Left renal cortex interstitium (tissue), 4 donors: ENCODE data around the gene ITGA7. TPM values are rescaled to one million over a fixed set of nuclear protein-coding genes. Genes with fewer than 3 reads are reported as not detected.
"Not testable (repeated sequence)": the region's sequence is repeated elsewhere in the genome, so short reads cannot be mapped to it uniquely, and the experiment has no call there.

ENCODE experiments used
- DNase-seq, 4 donors: peaks; one replicate each; pipeline ENCODE4 v3.0.0-alpha.2; 2013; ENCODE audit warnings: low read depth in 4 of 4, low spot score in 2 of 4, missing footprints in 1 of 4
- polyA plus RNA-seq, 4 donors: library from polyadenylated mRNA; unstranded; fragments of 120-200 nt; gene quantifications; one replicate each; pipeline ENCODE4 v1.2.1, GENCODE V29; 2013; ENCODE audit not compliant: insufficient read length in 4 of 4

ITGA7 gene
- polyA plus RNA-seq, 4 donors = 20.1 to 54.8 (median 33.9) TPM

DNA sequence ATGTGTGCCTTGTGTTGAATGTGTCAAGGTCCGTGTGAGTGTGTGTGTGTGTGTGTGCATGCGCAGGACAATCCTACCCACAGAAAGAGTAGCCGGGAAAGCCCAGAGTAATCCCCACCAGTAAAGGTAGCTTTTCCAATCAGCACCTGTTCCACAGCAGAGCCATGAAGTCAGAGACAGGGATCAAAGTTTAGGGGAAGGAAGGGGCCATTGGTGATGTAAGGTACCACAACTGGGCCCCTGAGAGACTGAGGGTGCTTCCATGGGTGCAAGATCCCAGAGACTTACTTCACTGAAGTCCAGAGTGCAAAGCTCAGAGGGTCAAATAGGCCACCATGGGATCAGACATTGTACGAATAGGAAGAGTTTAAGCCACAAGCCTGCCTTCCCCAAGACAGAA lies 50.5 kb downstream of the ITGA7 start:
- DNase-seq = no peak

DNA sequence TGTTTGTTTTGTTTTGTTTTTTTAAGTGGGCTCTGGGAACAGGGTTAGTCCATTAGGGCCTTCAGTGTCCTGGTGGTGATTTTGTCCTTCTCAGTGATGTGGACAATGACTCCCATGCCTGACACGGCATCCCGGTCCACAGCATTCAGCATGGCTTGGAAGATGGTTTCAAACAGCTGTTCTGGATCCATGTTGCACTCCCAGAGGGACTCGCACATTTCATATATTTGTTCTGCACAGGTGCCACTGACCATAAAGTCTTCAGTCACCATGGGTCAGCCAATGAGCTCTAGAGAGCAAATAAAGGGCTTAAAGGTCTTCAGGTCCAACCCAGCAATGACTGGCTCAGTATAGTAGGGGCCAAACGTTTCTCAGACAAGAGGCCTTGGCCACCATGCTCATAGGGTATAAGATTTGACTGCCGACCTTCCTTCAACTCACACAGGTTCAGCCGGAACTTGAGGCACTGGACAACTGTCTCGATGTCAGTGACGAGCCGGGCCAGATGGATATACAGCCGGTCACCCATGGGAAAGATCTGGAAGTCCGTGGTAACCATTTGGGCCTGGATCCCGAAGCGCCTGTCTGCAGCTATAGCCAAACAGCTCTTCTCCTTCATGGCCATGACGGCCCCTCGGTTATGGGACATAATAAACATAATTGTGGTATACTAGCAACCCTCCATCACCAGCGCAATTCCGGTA lies 53.0 kb downstream of the ITGA7 start:
- DNase-seq = no peak

DNA sequence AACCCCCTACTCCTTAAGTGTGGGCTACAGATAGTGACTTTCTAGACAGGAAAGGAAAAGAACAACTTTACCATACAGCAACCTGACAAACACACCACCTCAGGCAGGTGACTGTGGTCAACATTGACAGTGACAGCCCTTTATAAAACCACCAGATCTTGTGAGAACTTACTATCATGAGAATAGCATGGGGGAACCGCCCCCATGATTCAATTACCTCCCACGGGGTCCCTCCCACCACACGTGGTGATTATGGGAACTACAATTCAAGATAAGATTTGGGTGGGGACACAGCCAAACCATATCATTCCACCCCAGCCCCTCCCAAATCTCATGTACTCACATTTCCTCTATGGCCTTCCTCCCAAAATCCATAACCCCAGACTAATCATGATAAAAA lies 54.7 kb downstream of the ITGA7 start:
- no peak for DNase-seq

DNA sequence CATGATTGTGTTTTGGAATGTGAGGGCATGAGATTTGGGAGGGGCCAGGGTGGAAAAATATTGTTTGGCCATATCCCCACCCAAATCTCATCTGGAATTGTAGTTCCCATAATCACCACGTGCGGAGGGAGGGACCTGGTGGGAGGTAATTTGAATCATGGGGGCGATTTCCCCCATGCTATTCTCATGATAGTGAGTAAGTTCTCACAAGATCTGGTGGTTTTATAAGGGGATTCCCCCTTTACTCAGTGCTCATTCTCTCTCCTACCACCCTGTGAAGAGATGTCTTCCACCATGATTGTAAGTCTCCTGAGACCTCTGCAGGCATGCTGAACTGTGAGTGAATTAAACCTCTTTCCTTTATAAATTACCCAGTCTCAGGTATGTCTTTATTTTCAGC lies 55.4 kb downstream of the ITGA7 start:
- no peak for DNase-seq

DNA sequence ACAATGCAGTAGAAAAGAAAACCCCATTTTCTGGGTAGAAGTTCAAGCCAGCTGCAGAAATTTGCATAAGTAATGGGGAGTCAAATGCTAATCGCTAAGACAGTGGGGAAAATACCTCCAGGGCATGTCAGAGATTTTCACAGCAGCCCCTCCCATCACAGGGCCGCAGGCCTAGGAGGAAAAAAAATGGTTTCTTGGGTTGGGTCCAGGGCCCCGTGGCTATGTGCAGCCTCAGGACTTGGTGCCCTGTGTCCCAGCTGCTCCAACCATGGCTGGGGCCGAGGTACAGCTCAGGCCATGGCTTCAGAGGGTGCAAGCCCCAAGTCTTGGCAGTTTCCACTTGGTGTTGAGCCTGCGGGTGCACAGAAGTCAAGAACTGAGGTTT lies 56.4 kb downstream of the ITGA7 start:
- DNase-seq = no peak

DNA sequence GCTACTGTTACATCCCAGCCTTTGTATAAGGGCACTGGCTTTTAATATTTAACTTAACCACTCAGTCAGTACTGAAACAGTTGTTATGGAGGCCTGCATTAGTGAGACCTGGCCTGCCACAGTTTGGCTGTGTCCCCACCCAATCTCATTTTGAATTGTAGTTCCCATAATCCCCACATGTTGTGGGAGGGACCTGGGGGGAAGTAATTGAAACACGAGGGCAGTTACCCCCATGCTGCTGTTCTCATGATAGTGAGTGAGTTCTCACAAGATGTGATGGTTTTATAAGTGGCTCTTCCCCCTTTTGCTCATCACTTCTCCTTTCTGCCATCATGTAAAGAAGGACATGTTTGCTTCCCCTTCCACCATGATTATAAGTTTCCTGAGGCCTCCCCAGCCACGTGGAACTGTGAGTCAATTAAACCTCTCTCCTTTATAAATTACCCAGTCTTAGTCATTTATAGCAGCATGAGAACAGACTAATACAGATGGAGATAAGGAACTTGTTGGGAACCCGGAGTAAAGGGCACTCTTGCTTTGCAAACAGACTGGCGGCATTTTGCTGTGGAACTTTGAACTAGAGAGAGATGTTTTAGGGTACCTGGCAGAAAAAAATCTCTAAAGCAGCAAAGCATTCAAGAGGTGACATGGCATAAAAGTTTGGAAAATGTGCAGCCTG lies 56.9 kb downstream of the ITGA7 start:
- not testable (repeated sequence) for DNase-seq

DNA sequence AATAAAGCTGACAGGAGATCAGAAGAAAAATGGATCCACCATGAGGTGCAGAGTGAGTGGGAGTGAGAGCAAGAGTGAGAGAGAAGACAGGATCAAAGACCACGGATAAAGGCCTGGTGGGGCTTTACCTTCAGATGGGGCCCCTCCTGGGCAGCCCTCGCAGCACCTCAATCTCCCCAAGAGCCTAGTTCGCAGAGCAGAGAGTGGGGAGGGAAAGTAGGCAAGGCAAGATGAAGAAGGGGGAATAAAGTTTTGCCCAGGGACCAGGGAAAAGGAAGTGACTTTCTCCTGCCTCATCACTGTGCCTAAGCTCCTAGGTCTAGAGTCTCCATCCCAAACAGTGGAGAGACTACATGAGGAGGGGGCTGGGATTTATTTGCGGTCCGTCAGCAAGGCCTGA lies 60.7 kb downstream of the ITGA7 start:
- no peak for DNase-seq

DNA sequence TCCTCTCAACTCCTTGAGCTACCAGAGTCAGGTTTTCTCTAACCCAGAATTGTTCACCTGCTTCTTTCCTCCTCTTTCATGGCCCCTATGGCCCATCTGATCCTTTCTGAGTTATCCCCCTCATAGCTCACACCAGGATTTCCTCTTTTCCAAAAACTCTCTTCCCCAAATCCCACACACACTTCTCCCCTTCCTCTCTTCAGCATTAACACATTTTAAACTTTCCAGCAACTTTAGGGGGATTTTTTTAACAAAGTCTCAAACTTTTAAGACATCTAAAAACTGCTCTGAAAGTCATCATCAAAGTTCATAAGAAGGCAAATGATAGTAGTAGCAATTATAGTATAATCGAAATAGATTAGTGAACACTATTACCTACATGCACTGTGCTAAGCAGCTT lies 63.1 kb downstream of the ITGA7 start:
- no peak for DNase-seq

DNA sequence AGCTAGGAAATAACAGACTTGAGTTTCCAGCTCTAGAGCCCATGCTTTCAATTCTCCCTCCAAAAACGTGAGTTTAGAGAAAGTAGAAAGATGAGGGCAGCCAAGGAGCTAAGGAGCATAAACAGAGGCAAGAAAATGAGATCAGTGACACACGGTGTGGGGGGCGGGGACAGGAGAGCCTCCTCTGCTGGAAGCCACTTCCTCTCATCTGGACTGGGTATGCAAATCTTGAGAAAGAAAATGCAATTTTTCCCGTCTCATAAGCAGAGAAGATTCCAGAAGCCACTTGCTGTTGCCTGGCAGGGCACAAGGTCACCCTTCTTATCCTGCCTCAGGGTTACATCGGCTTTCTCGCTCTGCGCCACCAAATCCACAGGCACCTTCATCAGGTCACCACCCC lies 65.0 kb downstream of the ITGA7 start:
- DNase-seq = no peak

DNA sequence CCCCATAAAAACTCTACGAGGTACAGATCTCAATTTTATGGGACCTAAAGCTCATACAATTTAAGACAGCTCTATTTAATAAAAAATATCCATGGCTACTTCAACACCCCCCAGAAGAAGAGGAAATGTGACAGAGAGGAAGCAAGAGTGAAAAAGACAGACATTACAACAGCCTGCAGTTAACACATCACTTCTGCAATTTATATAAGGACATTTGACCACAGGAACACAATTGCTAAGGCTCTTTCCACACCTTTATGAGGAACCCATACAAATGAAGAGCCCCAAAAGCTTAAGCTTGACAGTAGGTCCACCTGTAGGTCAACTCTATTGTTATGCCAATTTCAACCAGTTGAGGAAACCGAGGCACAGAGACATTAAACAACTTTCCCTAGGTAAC lies 65.4 kb downstream of the ITGA7 start:
- DNase-seq = no peak

DNA sequence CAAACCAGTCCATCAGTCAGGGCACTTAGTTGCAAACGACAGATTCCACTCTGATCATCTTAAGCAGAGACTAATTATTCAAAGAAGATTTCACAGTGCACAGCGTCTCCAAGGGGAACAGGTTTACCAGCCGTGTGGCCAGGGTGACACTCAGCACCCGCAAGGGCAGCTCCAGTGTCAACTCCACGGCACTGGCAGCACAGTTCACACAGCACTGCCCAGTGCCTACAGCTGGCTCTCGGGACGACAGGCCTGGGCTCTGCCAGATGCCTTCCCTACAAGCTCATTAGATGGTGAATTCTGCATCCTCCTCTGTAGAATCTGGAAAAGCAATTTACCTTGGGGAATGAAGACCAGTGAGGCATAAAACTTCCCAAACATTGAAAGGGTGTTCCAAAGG lies 66.1 kb downstream of the ITGA7 start:
- DNase-seq = no peak

DNA sequence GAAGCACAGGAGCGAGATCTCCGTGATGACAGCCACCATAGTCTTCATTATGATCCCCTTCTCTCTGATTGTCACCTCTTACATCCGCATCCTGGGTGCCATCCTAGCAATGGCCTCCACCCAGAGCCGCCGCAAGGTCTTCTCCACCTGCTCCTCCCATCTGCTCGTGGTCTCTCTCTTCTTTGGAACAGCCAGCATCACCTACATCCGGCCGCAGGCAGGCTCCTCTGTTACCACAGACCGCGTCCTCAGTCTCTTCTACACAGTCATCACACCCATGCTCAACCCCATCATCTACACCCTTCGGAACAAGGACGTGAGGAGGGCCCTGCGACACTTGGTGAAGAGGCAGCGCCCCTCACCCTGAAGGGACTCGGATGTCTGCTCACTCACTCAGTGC lies 70.2 kb downstream of the ITGA7 start:
- no peak for DNase-seq

DNA sequence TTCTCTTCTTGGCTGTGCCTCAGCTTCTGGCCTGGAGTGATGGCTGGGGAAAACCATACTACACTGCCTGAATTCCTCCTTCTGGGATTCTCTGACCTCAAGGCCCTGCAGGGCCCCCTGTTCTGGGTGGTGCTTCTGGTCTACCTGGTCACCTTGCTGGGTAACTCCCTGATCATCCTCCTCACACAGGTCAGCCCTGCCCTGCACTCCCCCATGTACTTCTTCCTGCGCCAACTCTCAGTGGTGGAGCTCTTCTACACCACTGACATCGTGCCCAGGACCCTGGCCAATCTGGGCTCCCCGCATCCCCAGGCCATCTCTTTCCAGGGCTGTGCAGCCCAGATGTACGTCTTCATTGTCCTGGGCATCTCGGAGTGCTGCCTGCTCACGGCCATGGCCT lies 70.9 kb downstream of the ITGA7 start, which contains the start of gene OR10P1:
Gene OR10P1, plus strand, starts transcription at position 40 of the 400 bp plus-strand sequence. Its CDS starts 0 bp downstream, at position 40.
- DNase-seq = no peak

DNA sequence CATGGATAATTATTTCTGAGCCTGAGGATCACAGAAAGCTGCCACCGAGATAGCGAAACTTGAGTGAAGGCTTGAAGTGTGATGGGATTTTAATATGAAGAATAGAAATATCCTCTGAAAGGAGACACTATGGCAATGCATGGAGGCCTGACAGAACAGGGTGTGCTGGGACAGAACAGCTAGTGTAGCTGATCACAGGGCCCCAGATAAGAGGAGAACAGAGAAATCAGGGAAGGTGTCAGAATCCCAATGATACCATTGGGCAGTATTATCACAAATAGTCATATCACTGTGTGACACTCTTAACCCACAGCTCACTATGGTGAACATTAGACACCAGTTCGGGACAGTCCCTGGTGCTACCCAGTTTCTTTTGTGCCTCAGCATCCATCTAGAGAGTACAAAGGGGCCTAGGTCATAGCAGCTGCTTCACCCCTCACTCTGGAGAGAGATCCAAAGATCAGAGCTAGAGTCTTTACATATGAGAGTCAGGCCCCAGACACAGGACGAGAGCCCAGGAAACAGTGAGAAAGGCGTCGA lies 71.5 kb downstream of the ITGA7 start:
- DNase-seq = no peak

Other genes with a start within 250 kb of the ITGA7 start
- not detected for gene OR6C70, start 237.8 kb downstream of the ITGA7 start, polyA plus RNA-seq
- gene OR6C68, start 215.5 kb downstream of the ITGA7 start, polyA plus RNA-seq = not detected
- gene OR6C4, start 158.3 kb downstream of the ITGA7 start, polyA plus RNA-seq = under 1 TPM in 1 of 4 donors, not detected in 3; 0.03 TPM
- gene OR2AP1, start 135.4 kb downstream of the ITGA7 start, polyA plus RNA-seq = not detected
- gene OR10P1, start 71.0 kb downstream of the ITGA7 start, polyA plus RNA-seq = not detected
- 100 to 1,000 TPM; 115 to 162 (median 121) TPM for gene BLOC1S1, start 8.1 kb upstream of the ITGA7 start, polyA plus RNA-seq
- 10 to 100 TPM; 18.7 to 39.4 (median 30.1) TPM for gene RDH5, start 12.5 kb upstream of the ITGA7 start, polyA plus RNA-seq
- 100 to 1,000 TPM; 607 to 729 (median 660) TPM for gene CD63, start 21.1 kb upstream of the ITGA7 start, polyA plus RNA-seq
- 10 to 100 TPM; 18.2 to 29.2 (median 23.1) TPM for gene GDF11, start 35.2 kb upstream of the ITGA7 start, polyA plus RNA-seq
- gene SARNP, start 109.8 kb upstream of the ITGA7 start, polyA plus RNA-seq = 100 to 1,000 TPM in 3 of 4 donors, 10 to 100 TPM in 1; 98.8 to 156 (median 114) TPM
- 10 to 100 TPM; 27.9 to 37.4 (median 31.0) TPM for gene ORMDL2, start 110.1 kb upstream of the ITGA7 start, polyA plus RNA-seq
- 10 to 100 TPM; 40.0 to 51.0 (median 45.3) TPM for gene DNAJC14, start 121.7 kb upstream of the ITGA7 start, polyA plus RNA-seq
- 1 to 10 TPM in 2 of 4 donors, under 1 TPM in 2; 0.69 to 1.2 (median 1.0) TPM for gene MMP19, start 135.0 kb upstream of the ITGA7 start, polyA plus RNA-seq
- 10 to 100 TPM; 34.9 to 41.9 (median 36.4) TPM for gene PYM1, start 220.0 kb upstream of the ITGA7 start, polyA plus RNA-seq
- gene DGKA, start 223.3 kb upstream of the ITGA7 start, polyA plus RNA-seq = 10 to 100 TPM; 15.8 to 26.4 (median 21.8) TPM